Head of caudate nucleus (tissue), 42 donors: ENCODE measurements around the gene CENPU.
A peak's percentile ranks its signal among the peaks of the same experiment; 100 is the strongest.
"Not testable (repeated sequence)": the region's sequence is repeated elsewhere in the genome, so short reads cannot be mapped to it uniquely, and the experiment has no call there.

Experiments
- DNase-seq, 42 donors: peaks; one replicate each; pipeline versions ENCODE4 v3.0.0 to v3.0.0-alpha.2; 2020 to 2021; ENCODE audit warnings: mixed read lengths in 7 of 42
- intact Hi-C: fragments of 100-400 bp; cut with DNase I; formaldehyde crosslinking; loops from one replicate; pipeline ENCODE4 v1.15.0; 2022

The CENPU gene

GRCh38 chr4:184733654-184734524 is at the start of gene CENPU:
TSS of gene CENPU (minus strand) at chr4:184734096. CDS start at chr4:184734062, 34 bp downstream.
- intact Hi-C loops, result loop anchor here (5.0 to 10.0 kb wide), 2 partner anchors 87 to 469 kb away; partner anchors contain the start of genes CASP3 and PRIMPOL
- DNase-seq, result peak; percentile 91 to 98 (median 97)

DNA sequence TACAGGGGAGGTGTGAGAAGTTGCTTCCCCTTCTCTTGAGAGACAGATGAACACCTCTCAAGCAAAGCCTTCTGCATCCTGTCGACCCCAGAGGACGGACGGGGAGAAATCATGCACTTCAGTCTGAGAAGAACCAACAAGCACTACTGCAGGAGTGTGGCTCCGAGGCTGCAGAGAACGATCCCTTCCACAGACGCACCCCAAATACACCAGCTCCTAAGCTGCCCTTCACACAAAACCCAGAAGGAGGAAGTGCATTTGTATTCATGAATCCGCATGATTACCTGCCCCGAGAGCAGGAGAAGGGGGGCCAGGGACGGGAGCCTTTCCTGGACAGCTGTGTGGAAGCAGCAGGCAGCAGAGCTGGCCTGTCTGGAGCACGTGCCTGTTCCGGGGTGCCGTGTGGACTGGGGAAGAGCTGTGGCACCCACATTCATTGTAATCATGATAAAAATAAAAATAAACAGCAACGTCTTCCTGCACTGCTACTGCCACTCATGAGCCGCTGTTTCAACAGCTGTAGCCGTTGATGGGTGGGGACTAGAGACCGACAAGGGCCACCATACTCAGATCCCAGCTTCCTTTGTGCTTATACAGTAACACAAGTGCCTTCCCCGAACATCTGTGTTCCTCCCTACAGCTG is 49.0 kb upstream of the CENPU start:
- intact Hi-C loops, result no loop called here
- DNase-seq, result no peak

- DNase-seq, intact Hi-C loops: not testable (repeated sequence)
Measured at GRCh38 chr4:184779160-184779559, 45.3 kb upstream of the CENPU start.

DNA sequence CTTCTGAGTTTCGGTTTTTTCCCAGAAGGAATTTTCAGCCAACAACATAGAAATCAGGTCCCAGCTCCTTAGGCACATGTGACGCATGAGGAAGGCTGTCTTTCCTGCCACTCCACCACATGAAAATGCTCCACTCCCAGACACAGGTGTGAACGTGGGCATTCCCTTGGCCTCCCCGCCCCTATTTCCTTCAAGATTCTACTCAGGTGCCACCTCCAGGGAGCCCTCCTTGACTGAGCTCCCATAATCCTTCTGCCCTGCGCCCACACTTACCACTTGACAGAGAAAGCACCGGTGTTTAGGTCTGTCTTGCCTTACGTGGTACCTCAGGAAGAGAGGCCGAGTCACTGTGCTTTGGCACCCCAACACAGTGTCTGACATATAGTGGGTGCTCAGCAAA is 44.4 kb upstream of the CENPU start:
- intact Hi-C loops, result no loop called here

GRCh38 chr4:184776821-184777220 is 42.9 kb upstream of the CENPU start:
- intact Hi-C loops, result no loop called here
- DNase-seq, result no peak

More for the DNA sequence above, 44.4 kb upstream of the CENPU start:
- DNase-seq, result no peak

- intact Hi-C loops, result no loop called here
- DNase-seq, result no peak
Measured at GRCh38 chr4:184775854-184776555, 42.1 kb upstream of the CENPU start.

- intact Hi-C loops, result no loop called here
- DNase-seq, result peak in 4 of 42 donors; percentile 14 to 53 (median 38)
Measured at GRCh38 chr4:184774152-184774551, 40.3 kb upstream of the CENPU start.

DNA sequence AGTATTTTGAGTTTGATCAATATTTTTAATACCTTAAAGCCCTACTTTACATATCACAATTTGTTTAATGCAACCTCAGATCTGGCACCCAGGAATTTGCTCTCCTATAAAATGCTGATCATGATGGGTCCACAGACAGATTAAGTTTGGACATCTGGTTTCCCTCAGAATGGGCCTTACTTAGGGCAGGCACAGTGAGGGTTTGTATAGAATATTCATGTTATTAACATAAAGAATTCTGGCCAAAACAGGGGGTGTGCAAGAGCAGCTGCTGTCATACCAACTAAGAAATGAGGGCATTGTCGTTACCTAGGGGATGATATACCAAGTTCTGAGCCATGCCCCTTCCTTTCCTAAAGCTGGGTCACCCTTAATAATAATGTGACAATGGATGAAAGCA is 37.5 kb upstream of the CENPU start:
- intact Hi-C loops, result no loop called here

DNA sequence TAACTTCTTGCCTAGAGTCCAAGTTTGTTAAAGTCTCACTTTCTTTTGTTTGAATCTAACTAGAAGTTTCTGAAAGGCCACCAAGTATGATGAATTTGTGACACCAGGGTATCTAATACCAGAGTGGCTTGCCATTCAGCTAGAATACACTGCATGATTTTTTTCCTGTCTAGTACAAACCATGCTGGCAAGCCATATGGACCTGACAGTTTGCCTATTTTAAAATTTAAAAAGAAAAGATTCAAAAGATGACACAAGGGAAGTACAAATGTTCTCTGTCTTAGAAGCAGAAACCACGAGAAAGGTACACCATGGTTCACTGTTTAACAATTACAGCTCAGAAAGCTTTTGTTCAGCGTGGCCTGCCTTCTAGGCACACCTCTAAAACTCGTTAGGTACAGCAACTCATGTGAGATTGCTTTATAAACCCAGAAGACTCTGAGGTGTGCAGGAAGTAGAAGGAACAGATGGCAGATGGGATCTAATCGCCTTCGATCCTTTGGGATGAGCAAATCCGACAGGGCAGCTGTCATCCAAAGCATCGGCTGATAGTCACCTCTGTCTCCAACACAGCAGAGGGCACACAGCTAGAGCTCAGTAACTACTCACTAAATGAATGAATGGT is 35.4 kb upstream of the CENPU start:
- no peak for DNase-seq
- intact Hi-C loops, result no loop called here

More for the DNA sequence above, 37.5 kb upstream of the CENPU start:
- no peak for DNase-seq

- no peak for DNase-seq
- intact Hi-C loops, result no loop called here
Measured at GRCh38 chr4:184768296-184768695, 34.4 kb upstream of the CENPU start.

- peak in 37 of 42 donors; percentile 32 to 82 (median 51) for DNase-seq
- intact Hi-C loops, result no loop called here
Measured at GRCh38 chr4:184766446-184766845, 32.5 kb upstream of the CENPU start.

DNA sequence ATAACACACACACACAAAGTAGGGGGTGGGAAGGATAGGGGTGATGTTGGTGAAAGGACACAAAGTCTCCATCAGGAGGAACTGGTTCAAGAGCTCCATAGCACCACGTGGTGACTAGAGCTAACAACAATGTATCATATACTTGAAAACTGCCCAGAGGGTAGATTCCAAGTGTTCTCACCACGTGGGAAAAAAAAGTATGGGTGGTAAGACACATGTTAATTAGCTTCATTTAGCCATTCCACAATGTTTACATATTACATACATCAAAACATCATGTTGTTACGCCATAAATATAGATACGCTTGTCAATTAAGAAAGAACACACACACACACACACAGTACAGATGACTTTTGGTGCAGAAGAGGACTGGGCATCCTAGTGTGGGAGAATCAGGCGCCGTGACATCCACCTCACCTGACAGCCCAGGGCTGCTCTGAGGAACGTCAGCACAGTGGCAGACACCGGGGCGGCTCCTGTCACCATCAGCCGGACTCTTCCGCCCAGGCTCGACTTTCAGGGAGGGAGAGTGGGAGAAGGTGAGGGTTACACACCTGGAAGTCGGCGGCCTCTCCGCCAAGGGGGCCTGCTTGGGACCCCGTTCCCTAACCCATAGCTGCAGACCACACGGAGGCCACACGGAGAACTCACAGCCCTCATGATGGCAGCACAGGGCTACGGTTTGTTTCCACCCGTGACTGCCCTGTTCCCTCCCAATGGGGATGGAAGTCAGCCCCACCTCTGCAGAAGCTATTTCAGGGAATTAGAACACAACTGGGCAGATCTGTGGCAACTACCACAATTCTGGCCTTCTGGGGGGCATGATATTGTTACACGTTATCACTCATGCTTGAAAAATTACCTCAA is 31.8 kb upstream of the CENPU start:
- intact Hi-C loops, result no loop called here
- peak in 4 of 42 donors; percentile 21 to 45 (median 25) for DNase-seq

DNA sequence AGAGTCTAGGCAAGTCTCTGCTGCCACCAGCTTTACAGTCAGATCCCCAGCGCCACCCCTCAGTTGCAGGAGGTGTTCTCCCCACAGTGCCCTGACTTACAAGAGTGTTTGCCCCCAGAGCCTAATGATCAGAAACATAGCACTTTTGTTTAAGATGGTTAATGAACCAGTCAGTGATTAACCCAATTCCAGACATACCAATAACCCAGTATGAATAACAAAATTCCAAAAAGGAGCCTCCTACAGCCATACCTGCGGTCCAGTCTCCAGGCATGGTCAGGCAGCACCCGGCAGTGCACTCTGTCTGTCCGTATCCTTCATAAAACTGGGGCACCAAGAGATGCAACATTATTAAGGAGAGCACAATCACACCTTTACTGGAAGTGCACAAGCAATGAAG is 30.7 kb upstream of the CENPU start:
- no peak for DNase-seq
- intact Hi-C loops, result no loop called here

- intact Hi-C loops, result no loop called here
- no peak for DNase-seq
Measured at GRCh38 chr4:184763150-184763780, 29.4 kb upstream of the CENPU start.

DNA sequence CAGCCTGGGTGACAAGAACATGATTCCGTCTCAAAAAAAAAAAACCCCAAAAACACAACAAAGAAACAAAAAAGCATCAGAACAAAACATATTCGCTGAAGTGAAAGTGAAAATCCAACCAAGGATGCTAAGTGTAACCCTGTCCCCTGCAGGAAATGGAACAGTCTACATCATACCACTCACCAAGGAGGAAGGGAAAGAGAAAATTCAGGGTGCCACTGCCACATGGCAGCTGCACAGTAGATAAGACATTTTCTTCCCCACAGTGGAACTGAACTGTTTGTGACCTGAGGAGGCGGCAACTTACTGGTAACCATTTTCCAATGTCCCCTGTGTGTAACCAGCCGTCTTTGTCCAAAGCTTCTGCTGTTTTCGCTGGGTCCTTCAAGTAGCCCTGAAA is 28.2 kb upstream of the CENPU start:
- DNase-seq, result no peak
- intact Hi-C loops, result no loop called here

DNA sequence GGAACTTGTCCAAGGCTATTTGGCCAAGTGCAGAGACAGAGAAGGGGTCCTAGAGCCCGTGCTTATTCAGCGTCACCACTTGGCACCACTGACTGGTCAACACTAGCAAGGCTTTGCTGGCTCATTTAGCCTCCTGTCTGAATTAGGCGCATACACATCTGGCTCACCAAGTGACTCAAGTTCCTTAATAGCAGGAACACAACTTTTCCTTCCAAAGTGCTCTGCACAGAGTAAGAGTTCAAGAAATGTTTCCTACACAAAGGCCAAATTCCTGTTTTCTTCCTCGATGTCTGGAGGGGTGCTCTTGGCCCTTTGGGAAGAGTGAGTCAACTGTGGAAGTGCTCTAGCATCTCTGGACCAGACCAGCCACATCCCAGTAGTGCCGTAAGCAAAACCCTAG is 26.8 kb upstream of the CENPU start:
- DNase-seq, result no peak

GRCh38 chr4:184757810-184758209 is 23.9 kb upstream of the CENPU start:
- no peak for DNase-seq
- intact Hi-C loops, result no loop called here

More for the DNA sequence above, 26.8 kb upstream of the CENPU start:
- intact Hi-C loops, result no loop called here

GRCh38 chr4:184756399-184756798 is 22.5 kb upstream of the CENPU start:
- intact Hi-C loops, result no loop called here

More at GRCh38 chr4:184756399-184756798, 22.5 kb upstream of the CENPU start:
- DNase-seq, result no peak
